ENCODE data around the gene ZNF611. TPM values are rescaled to one million over a fixed set of nuclear protein-coding genes. Genes with fewer than 3 reads are reported as not detected.

Gene ZNF611
- total and polyA plus RNA-seq, 2 donors = 6.6 to 22.3 TPM

DNA sequence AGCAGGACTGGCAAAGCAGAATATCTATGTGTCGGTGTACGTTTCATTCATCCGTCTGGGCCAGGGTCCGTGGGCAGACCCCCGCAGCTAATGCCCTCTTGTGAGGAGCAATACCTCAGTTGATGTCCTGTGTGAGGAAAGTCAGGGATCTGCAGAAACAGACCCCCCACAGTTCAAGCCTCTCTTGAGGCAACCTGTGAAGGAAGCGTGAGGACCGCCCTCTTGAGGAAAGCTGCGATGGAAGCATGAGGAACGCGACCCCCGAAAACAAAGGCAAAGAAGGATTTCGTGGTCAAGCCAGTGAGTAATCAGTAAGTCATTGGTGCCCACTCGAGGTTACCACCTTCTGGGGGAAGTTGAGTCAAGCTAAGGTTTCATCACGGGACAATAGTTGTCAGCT is 75.8 kb downstream of the ZNF611 start:
- no peak overlapping the region for H3K27ac ChIP-seq (ENCODE audit: low read depth)
- WGBS = 73% methylated on average over 14 of the region's 14 CpGs
- DNase-seq (ENCODE audit: extremely low spot score) = no peak
- no peaks in the 10 kb centered on the region for H3K4me1 ChIP-seq (ENCODE audit: insufficient read depth)
- H3K4me3 ChIP-seq (ENCODE audit: low read depth, low read length) = no peak overlapping the region
- H3K36me3 ChIP-seq (ENCODE audit: insufficient read depth) = no peaks in the 10 kb centered on the region

DNA sequence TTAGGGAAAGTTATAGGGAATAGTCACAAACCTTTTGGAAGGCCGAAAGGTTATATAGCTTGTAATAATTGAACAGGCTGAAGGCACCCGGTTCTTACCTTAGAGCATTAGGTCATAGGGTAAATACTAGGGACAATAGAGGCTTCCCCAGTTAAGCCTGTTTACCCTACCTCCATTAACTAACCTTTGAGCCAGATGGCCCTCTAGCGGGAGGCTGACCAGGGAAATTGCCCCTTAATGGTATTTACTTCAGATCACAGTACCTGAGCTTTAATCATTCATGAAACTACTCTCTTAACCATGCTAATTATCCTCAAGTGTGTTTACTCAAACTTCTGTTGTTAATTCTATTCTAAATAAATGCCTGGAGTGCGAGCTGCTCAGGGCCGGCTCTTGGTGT is 76.2 kb downstream of the ZNF611 start:
- Histone ChIP-seq H3K4me1 (ENCODE audit: insufficient read depth) (no peaks in the 10 kb centered on the region), H3K27ac (ENCODE audit: low read depth) (no peak overlapping the region), H3K36me3 (ENCODE audit: insufficient read depth) (no peaks in the 10 kb centered on the region), H3K4me3 (ENCODE audit: low read depth, low read length) (no peak overlapping the region)
- WGBS = 69% methylated on average over 5 of the region's 5 CpGs
- DNase-seq (ENCODE audit: extremely low spot score) = no peak

- H3K36me3 ChIP-seq (ENCODE audit: insufficient read depth) = peaks cover 2% of the 10 kb centered on the region
- no peak for DNase-seq (ENCODE audit: extremely low spot score)
- WGBS = 99% methylated on average over 4 of the region's 4 CpGs
Measured at GRCh38 chr19:52653161-52653560, 81.7 kb downstream of the ZNF611 start.

More at GRCh38 chr19:52653161-52653560, 81.7 kb downstream of the ZNF611 start:
- no peak overlapping the region for H3K27ac ChIP-seq (ENCODE audit: low read depth)
- H3K4me3 ChIP-seq (ENCODE audit: low read depth, low read length) = no peak overlapping the region
- H3K4me1 ChIP-seq (ENCODE audit: insufficient read depth) = no peaks in the 10 kb centered on the region

Other genes with a start within 250 kb of the ZNF611 start
- 40.6 TPM for gene ZNF808, start 207.4 kb downstream of the ZNF611 start, total RNA-seq
- gene ZNF808, start 207.4 kb downstream of the ZNF611 start, polyA plus RNA-seq = 5.3 TPM
- gene ZNF701, start 164.8 kb downstream of the ZNF611 start, total RNA-seq = 38.8 TPM
- 7.0 TPM for gene ZNF701, start 164.8 kb downstream of the ZNF611 start, polyA plus RNA-seq
- 132 TPM for gene ZNF83, start 96.7 kb downstream of the ZNF611 start, total RNA-seq
- 28.2 TPM for gene ZNF83, start 96.7 kb downstream of the ZNF611 start, polyA plus RNA-seq
- gene ZNF600, start 51.7 kb upstream of the ZNF611 start, total RNA-seq = 9.1 TPM
- 4.1 TPM for gene ZNF600, start 51.7 kb upstream of the ZNF611 start, polyA plus RNA-seq
- 33.5 TPM for gene ZNF28, start 86.6 kb upstream of the ZNF611 start, total RNA-seq
- gene ZNF28, start 86.6 kb upstream of the ZNF611 start, polyA plus RNA-seq = 7.6 TPM
- 39.5 TPM for gene ZNF468, start 122.6 kb upstream of the ZNF611 start, total RNA-seq
- gene ZNF468, start 122.6 kb upstream of the ZNF611 start, polyA plus RNA-seq = 11.2 TPM
- 22.9 TPM for gene ZNF320, start 162.6 kb upstream of the ZNF611 start, total RNA-seq
- 9.7 TPM for gene ZNF320, start 162.6 kb upstream of the ZNF611 start, polyA plus RNA-seq
- 21.3 TPM for gene ZNF888, start 188.4 kb upstream of the ZNF611 start, total RNA-seq
- 4.2 TPM for gene ZNF888, start 188.4 kb upstream of the ZNF611 start, polyA plus RNA-seq
- 27.4 TPM for gene ZNF816, start 227.8 kb upstream of the ZNF611 start, total RNA-seq
- 5.9 TPM for gene ZNF816, start 227.8 kb upstream of the ZNF611 start, polyA plus RNA-seq